HFF-Myc (cell line): ENCODE results near the gene RPS6KA2.
"Not testable (repeated sequence)": the region's sequence is repeated elsewhere in the genome, so short reads cannot be mapped to it uniquely, and the experiment has no call there.

Experiments
- DNase-seq: peaks from one replicate; pipeline ENCODE4 v3.0.0-alpha.2; 2011; ENCODE audit warnings: low read depth; ENCODE audit errors: extremely low read depth
- H3K4me3 ChIP-seq: replicated peaks from 2 replicates; pipeline ENCODE4 v1.5.1; 2011; ENCODE audit warnings: low read depth, mild to moderate bottlenecking, control low read depth, low read length
- CTCF ChIP-seq: IDR thresholded peaks from 2 replicates; pipeline ENCODE4 v1.5.1; 2012; ENCODE audit warnings: mild to moderate bottlenecking, low read depth, low read length, control low read depth; ENCODE audit errors: missing control alignments

RPS6KA2 gene

GRCh38 chr6:166365221-166365620 lies 261.8 kb downstream of the RPS6KA2 start:
- no peak for DNase-seq
- no peak overlapping the region for H3K4me3 ChIP-seq
- no peak for TF ChIP-seq CTCF

- DNase-seq: no peak
- no peak for TF ChIP-seq CTCF
- H3K4me3 ChIP-seq: no peak overlapping the region
Observed at GRCh38 chr6:166364456-166364855, 262.6 kb downstream of the RPS6KA2 start.

- DNase-seq, H3K4me3 ChIP-seq: not testable (repeated sequence)
Observed at GRCh38 chr6:166362427-166362826, 264.6 kb downstream of the RPS6KA2 start.

- no peak for DNase-seq
- TF ChIP-seq CTCF: no peak
- H3K4me3 ChIP-seq: no peak overlapping the region
Observed at GRCh38 chr6:166361077-166361429, 266.0 kb downstream of the RPS6KA2 start.

- no peak overlapping the region for H3K4me3 ChIP-seq
- no peak for TF ChIP-seq CTCF
- DNase-seq: no peak
Observed at GRCh38 chr6:166360243-166361076, 266.6 kb downstream of the RPS6KA2 start.
